DOHH2 (cell line): ENCODE data around the gene NR2F1.

ENCODE experiments used
- H3F3A ChIP-seq: fragments of 200-600 bp; sonication (generic), shearing (Covaris generic); 2 replicates; pipeline ENCODE4 v1.6.0; 2016; ENCODE audit warnings: antibody characterized with exemption, mild to moderate bottlenecking; ENCODE audit not compliant: control insufficient read depth, insufficient read depth
- H3K27ac ChIP-seq: fragments of 200-600 bp; sonication (generic); 2 replicates; pipeline ENCODE4 v1.5.1; 2014; ENCODE audit warnings: low read depth, mild to moderate bottlenecking, low read length, moderate library complexity
- H3K27me3 ChIP-seq: fragments of 200-600 bp; sonication (generic); 2 replicates; pipeline ENCODE4 v1.6.1; 2014; ENCODE audit warnings: mild to moderate bottlenecking, low read length, mixed read lengths; ENCODE audit not compliant: control insufficient read depth
- H3K36me3 ChIP-seq: fragments of 200-600 bp; sonication (generic); 2 replicates; pipeline ENCODE4 v1.6.1; 2014; ENCODE audit warnings: mild to moderate bottlenecking, low read length, moderate library complexity, mixed read lengths; ENCODE audit not compliant: control insufficient read depth
- H3K4me1 ChIP-seq: fragments of 200-600 bp; sonication (generic); 2 replicates; pipeline ENCODE4 v1.6.1; 2014; ENCODE audit warnings: mild to moderate bottlenecking, low read length, mixed read lengths; ENCODE audit not compliant: control insufficient read depth
- H3K4me2 ChIP-seq: fragments of 200-600 bp; sonication (generic); 2 replicates; pipeline ENCODE4 v1.6.0; 2014; ENCODE audit warnings: mild to moderate bottlenecking, low read length, moderate library complexity
- H3K4me3 ChIP-seq: fragments of 200-600 bp; sonication (generic); 2 replicates; pipeline ENCODE4 v1.5.1; 2014; ENCODE audit warnings: mild to moderate bottlenecking, low read length, mixed read lengths
- H3K79me2 ChIP-seq: fragments of 200-600 bp; sonication (generic); 2 replicates; pipeline ENCODE4 v1.6.1; 2014; ENCODE audit warnings: mild to moderate bottlenecking, low read length, mixed read lengths; ENCODE audit not compliant: control insufficient read depth
- H3K9me2 ChIP-seq: fragments of 200-600 bp; sonication (generic); replicated peaks from 2 replicates; pipeline ENCODE4 v1.6.1; 2014; ENCODE audit warnings: mild to moderate bottlenecking, low read length, mixed read lengths; ENCODE audit not compliant: control insufficient read depth
- H3K9me3 ChIP-seq: fragments of 200-600 bp; sonication (generic); 2 replicates; pipeline ENCODE4 v1.6.1; 2014; ENCODE audit warnings: antibody characterized with exemption, low read length, mixed read lengths; ENCODE audit not compliant: control insufficient read depth, insufficient read depth
- H4K20me1 ChIP-seq: fragments of 200-600 bp; sonication (generic); 2 replicates; pipeline ENCODE4 v1.6.0; 2014; ENCODE audit warnings: low read depth, mild to moderate bottlenecking, antibody characterized with exemption, low read length, moderate library complexity; ENCODE audit not compliant: control insufficient read depth, insufficient read depth
- EZH2phosphoT487 ChIP-seq: fragments of 200-600 bp; sonication (generic); IDR thresholded peaks from 2 replicates; pipeline ENCODE4 v1.6.1; 2017; ENCODE audit warnings: borderline replicate concordance, mild to moderate bottlenecking, antibody characterized with exemption, low read length, moderate library complexity, mixed read lengths
- TF ChIP-seq, protein P1 (sequence below): fragments of 200-600 bp; sonication (generic); IDR thresholded peaks from one replicate; pipeline ENCODE4 v1.5.1; 2014; ENCODE audit warnings: antibody characterized with exemption, mild to moderate bottlenecking, low read depth, low read length; ENCODE audit not compliant: poor library complexity, severe bottlenecking

Gene NR2F1

DNA sequence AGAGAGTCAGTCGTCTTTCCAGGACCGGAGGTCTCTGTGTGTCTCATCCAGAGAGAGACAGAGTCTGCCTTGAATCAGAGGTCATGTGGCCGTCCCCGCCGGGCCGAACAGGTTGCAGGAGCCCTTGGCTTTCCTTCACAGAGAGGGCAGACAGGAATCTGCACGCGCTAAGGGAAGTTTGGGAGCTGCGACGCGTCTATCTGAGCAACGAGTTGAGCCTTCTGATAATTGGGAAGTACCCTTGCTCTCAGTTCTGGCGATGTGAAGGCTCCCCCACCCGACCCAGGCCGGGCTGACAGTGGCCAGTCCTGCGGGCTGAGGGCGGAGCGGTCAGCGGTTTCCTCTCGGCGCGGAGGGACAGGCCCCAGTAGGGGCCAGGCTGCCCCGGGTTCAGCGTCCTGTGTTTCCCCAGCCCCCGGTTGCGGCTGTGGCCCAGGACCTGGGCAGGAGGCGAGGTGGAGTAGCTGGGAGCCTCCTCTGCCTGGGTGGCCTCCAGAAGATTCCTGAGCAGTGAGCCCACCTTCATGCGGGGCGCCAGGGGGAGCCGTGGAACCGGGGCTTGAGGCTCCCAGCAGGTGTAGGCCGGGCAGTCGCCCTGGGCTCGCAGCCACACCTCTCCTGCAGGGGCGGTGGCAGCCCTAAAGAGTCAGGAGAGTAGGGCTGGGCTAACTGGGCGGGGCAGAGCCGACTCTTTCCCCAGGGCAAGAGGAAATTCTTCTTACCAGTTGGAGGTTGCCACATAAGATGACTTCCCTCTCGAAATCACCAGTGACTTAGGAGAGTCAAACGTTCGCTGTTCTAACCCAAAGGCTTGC, 13.9 kb downstream of the NR2F1 start:
- Histone ChIP-seq H3K4me3 (no peak overlapping the region), H3K27me3 (peaks cover 36% of the 10 kb centered on the region)

DNA sequence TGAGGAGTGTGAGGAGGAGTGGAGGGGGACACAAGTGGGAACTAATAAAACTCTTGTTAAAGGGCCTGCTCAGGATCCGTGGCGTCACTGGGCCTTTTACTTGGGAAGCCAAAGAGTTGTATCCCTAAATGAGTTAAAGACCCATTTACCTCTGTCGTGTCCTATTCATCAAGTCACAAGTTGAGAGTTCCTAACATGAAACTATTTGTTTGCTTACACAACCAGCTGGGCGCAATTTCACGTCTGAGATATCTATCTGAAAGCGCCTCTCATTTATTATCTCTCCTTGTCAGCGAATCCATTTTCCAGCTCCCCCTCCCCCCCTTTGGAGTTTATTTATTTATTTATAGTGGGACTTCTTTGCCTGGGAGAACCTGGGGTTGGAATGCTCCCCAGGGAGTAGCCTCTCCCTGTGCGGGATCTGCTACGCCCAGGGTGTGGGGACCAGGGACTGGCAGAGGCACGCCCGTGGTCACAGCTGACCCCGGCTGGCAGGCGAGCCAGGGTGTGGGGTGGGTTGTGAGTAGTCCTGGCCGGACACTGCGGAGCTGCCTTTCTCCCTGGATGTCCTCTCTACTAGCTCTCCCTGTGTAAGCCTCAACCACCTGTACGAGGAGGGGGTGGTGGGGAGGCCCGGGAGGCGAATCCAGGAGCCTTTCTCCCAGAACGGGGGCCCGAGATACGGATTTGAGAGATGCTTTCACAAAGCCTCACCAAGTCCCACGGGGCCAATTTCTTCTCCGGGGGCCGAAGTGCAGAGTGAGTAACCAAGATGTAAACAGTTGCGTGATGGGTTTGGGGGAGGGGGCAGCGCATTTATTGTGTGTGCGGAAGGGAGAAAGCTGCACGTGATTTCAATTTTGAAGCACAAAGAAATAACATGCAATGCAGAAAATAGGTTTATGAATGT, 15.3 kb downstream of the NR2F1 start:
- Histone ChIP-seq H3K9me2 (no peaks in the 10 kb centered on the region), H3K4me2 (no peak overlapping the region), H3K4me3 (no peak overlapping the region), H3K4me1 (no peaks in the 10 kb centered on the region), H3F3A (no peaks in the 10 kb centered on the region), H3K27ac (no peak overlapping the region), H3K9me3 (no peaks in the 10 kb centered on the region), H3K36me3 (no peaks in the 10 kb centered on the region), H3K27me3 (peaks cover 38% of the 10 kb centered on the region), H4K20me1 (no peaks in the 10 kb centered on the region), H3K79me2 (no peaks in the 10 kb centered on the region)
- TF ChIP-seq, protein P1, sequence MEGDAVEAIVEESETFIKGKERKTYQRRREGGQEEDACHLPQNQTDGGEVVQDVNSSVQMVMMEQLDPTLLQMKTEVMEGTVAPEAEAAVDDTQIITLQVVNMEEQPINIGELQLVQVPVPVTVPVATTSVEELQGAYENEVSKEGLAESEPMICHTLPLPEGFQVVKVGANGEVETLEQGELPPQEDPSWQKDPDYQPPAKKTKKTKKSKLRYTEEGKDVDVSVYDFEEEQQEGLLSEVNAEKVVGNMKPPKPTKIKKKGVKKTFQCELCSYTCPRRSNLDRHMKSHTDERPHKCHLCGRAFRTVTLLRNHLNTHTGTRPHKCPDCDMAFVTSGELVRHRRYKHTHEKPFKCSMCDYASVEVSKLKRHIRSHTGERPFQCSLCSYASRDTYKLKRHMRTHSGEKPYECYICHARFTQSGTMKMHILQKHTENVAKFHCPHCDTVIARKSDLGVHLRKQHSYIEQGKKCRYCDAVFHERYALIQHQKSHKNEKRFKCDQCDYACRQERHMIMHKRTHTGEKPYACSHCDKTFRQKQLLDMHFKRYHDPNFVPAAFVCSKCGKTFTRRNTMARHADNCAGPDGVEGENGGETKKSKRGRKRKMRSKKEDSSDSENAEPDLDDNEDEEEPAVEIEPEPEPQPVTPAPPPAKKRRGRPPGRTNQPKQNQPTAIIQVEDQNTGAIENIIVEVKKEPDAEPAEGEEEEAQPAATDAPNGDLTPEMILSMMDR = no peak
- no peak for TF ChIP-seq EZH2phosphoT487

More for the DNA sequence above, 13.9 kb downstream of the NR2F1 start:
- Histone ChIP-seq H3K27ac (no peak overlapping the region), H3K9me2 (no peaks in the 10 kb centered on the region), H3K36me3 (no peaks in the 10 kb centered on the region), H3K4me2 (no peak overlapping the region), H3F3A (no peaks in the 10 kb centered on the region), H3K79me2 (no peaks in the 10 kb centered on the region), H4K20me1 (no peaks in the 10 kb centered on the region), H3K4me1 (no peaks in the 10 kb centered on the region), H3K9me3 (no peaks in the 10 kb centered on the region)
- TF ChIP-seq EZH2phosphoT487 = no peak
- TF ChIP-seq, protein P1 = no peak

DNA sequence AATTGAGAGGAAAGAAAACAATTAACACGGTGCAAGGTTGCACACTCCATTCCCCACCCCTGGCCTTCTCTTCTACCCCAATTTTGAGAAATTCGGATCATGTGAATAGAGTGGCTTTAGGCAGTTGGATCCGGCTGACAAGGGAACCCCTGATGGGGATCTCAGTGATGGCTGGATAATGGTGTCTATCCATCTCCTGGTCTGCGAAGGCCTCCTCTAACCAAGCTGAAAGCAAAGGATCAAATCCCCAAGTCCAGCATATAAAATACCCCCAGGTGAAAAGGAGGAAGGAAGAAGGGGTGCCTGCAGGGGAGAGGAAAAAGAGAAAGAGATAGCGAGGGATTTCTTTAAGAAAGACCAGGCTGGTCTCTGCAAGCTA, 16.0 kb downstream of the NR2F1 start:
- H3K4me3 ChIP-seq = no peak overlapping the region
- no peaks in the 10 kb centered on the region for H3K36me3 ChIP-seq
- no peaks in the 10 kb centered on the region for H3K4me1 ChIP-seq
- H3K9me3 ChIP-seq = no peaks in the 10 kb centered on the region
- no peaks in the 10 kb centered on the region for H3K9me2 ChIP-seq
- no peaks in the 10 kb centered on the region for H3K79me2 ChIP-seq
- no peak overlapping the region for H3K27ac ChIP-seq
- no peaks in the 10 kb centered on the region for H4K20me1 ChIP-seq
- TF ChIP-seq EZH2phosphoT487 = no peak
- TF ChIP-seq, protein P1 = no peak
- no peak overlapping the region for H3K4me2 ChIP-seq
- H3F3A ChIP-seq = no peaks in the 10 kb centered on the region
- H3K27me3 ChIP-seq = peaks cover 38% of the 10 kb centered on the region
